KOPT-K1 (cell line): ENCODE results near the gene FMR1.

Experiments used
- H3K27ac ChIP-seq: fragments of 200-600 bp; sonication (generic); 2 replicates; pipeline ENCODE4 v1.5.1; 2016; ENCODE audit warnings: antibody characterized with exemption, mild to moderate bottlenecking, low read depth, low read length; ENCODE audit not compliant: poor library complexity, severe bottlenecking
- H3K36me3 ChIP-seq: fragments of 200-600 bp; sonication (generic); 2 replicates; pipeline ENCODE4 v1.5.1; 2017; ENCODE audit warnings: antibody characterized with exemption, mild to moderate bottlenecking, low read length, moderate library complexity; ENCODE audit not compliant: insufficient read depth
- H3K9me3 ChIP-seq: fragments of 200-600 bp; sonication (generic); 2 replicates; pipeline ENCODE4 v1.5.1; 2017; ENCODE audit warnings: antibody characterized with exemption, low read length, mild to moderate bottlenecking; ENCODE audit not compliant: insufficient read depth, poor library complexity, severe bottlenecking

The FMR1 gene

GRCh38 chrX:147950352-147950751, 38.6 kb downstream of the FMR1 start:
- Histone ChIP-seq H3K27ac (no peak overlapping the region), H3K36me3 (peaks cover 47% of the 10 kb centered on the region), H3K9me3 (no peaks in the 10 kb centered on the region)

DNA sequence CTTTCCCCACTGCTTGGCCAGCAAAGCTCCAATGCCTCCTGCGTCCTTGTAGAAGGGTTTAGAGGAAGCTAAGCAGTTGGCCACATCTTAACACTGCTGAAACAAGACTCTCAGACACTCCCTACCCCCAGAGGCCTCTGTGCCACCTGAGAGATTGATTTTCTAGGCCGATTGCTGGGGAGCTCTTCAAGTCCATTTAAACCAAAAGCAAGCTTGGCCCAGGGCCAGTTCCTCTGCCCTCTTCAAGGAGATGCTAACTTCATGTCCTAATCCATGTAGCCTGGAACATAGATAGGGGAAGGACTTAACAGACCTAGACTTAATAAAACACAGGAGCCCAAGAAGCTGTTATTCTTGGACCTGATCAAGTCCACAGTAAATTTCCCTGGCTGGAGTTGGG, 42.3 kb downstream of the FMR1 start:
- Histone ChIP-seq H3K36me3 (peaks cover 17% of the 10 kb centered on the region), H3K9me3 (no peaks in the 10 kb centered on the region), H3K27ac (no peak overlapping the region)

GRCh38 chrX:147957291-147957690, 45.6 kb downstream of the FMR1 start:
- Histone ChIP-seq H3K9me3 (no peaks in the 10 kb centered on the region), H3K36me3 (no peaks in the 10 kb centered on the region), H3K27ac (no peak overlapping the region)

- Histone ChIP-seq H3K27ac (no peak overlapping the region), H3K9me3 (no peaks in the 10 kb centered on the region), H3K36me3 (no peaks in the 10 kb centered on the region)
These were observed 46.6 kb downstream of the FMR1 start for GRCh38 chrX:147958291-147958690.

DNA sequence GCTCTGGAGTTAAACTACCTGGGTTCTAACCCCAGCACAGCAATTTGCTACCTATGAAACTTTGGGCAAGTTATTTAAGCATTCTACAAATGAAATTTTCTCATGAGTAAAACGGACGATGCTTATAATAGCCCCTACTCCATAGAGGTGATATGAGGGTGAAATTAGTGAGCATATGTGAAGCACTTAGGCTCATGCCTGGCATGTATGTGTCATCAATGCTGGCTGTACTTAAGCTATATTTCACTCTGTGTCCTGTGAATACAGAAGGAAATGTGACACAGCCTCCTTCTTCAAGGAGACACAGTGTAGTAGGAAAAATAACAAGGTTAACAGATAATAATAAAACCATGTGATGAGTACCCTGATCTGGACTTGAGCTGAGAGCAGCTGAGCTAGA, 49.0 kb downstream of the FMR1 start:
- Histone ChIP-seq H3K27ac (no peak overlapping the region), H3K36me3 (no peaks in the 10 kb centered on the region), H3K9me3 (no peaks in the 10 kb centered on the region)

DNA sequence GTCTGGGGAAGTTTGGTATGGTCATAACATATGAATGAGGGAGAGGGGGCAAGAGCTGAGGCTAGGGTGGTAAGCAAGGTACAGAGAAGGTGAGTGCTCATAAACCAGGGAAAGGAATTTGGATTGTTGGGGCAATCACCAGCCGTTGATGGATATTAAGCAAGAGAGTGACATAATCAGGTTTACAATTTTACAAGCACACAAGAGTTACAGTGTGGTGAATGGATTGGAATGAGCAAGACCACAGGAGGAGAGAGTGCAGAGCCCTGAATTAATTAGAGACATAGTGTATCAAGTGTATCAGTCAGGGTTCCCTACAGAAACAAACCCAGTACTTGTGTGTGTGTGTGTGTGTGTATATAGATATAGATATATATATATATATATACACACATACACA, 50.8 kb downstream of the FMR1 start:
- no peaks in the 10 kb centered on the region for H3K36me3 ChIP-seq
- no peak overlapping the region for H3K27ac ChIP-seq
- no peaks in the 10 kb centered on the region for H3K9me3 ChIP-seq

DNA sequence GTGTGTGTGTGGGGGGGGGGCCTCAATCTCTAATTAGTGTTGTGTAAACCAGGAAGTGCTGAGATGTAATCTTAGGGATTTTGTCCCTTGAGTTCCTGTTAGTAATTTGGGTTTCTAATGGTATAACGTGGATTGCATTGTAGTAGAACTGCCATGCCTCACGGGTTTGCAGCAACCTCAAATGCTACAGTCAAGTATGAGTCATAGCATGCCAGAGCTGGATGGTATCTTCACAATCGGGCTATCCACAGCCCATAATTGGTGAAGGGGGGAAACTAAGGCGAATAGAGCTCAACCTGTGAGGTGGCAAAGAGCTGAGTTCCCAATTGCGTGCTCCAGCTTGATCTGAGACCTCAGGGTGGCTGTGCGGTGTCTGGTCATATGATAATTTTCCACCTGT, 67.2 kb downstream of the FMR1 start:
- H3K36me3 ChIP-seq, result no peaks in the 10 kb centered on the region

GRCh38 chrX:147981038-147981752, 69.5 kb downstream of the FMR1 start, which contains the start of gene FMR1NB:
Gene FMR1NB (plus strand): TSS chrX:147981337. CDS start chrX:147981403, 66 bp downstream.
- H3K36me3 ChIP-seq, result no peaks in the 10 kb centered on the region
- H3K9me3 ChIP-seq, result no peaks in the 10 kb centered on the region
- no peak within 1 kb of the TSS for H3K27ac ChIP-seq

More for the DNA sequence above, 67.2 kb downstream of the FMR1 start:
- Histone ChIP-seq H3K9me3 (no peaks in the 10 kb centered on the region), H3K27ac (no peak overlapping the region)
